Regular cardiac myocyte (primary cell): Measurements from ENCODE around the gene LIN7C. TPM values are rescaled to one million over a fixed set of nuclear protein-coding genes. Genes with fewer than 3 reads are reported as not detected.

Source experiments
- total RNA-seq: library from RNA; depleted of rRNA; stranded (reverse); fragments of >200 nt; gene quantifications from 2 replicates; pipeline ENCODE4 v1.2.3, GENCODE V29; 2014

LIN7C gene, protein sequence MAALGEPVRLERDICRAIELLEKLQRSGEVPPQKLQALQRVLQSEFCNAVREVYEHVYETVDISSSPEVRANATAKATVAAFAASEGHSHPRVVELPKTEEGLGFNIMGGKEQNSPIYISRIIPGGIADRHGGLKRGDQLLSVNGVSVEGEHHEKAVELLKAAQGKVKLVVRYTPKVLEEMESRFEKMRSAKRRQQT
- 58.9 and 85.1 TPM in 2 replicates for total RNA-seq

DNA sequence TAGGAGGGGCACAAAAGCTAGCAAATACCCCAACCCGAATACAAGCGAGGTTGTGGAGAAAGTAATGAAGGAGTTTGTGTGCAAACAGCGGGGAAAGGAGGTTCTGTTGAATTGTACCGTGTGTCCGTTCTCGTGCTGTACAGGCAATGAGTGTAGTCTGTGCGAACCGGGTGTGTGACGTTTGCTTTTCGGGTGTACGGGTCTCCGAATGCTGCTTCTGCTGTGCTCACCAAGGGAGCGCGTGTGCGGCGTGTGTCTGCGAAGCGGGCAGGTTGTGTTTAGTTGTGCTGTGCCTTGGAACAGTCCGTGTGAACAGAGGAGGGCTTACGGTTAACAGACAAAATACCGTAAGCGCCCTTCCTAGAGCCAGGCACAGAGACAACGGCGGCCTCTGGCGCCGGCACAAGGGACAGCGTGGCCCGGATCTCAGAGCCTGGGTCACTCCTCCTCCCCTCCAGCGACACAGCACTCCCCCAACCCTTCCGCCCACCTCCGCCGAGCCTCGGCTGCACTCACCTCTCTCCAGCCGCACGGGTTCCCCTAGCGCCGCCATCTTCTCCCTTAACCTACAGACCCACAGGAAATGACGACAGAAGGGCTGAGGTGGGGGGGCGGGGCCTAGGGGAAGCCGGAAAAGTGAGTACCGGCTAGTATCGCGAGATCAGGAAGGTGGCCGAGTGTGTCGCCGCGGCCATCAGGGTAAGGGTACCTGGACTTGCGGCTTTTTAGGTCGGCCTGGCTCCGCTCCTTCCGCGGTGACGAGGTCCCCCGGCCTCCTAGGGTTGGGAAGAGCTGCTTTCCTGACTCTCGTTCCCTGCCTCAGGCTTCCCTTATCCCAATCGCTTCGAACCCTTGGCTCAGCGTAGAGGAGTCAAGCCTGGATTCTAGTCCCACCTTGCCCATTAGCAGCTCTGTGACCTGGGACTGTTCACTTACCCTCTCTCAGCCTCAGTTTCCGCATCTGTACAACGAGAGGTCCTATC, at the start of gene LIN7C:
LIN7C (minus strand) TSS at position 570 of the 983 bp plus-strand sequence; CDS start at position 553, 17 bp downstream.

DNA sequence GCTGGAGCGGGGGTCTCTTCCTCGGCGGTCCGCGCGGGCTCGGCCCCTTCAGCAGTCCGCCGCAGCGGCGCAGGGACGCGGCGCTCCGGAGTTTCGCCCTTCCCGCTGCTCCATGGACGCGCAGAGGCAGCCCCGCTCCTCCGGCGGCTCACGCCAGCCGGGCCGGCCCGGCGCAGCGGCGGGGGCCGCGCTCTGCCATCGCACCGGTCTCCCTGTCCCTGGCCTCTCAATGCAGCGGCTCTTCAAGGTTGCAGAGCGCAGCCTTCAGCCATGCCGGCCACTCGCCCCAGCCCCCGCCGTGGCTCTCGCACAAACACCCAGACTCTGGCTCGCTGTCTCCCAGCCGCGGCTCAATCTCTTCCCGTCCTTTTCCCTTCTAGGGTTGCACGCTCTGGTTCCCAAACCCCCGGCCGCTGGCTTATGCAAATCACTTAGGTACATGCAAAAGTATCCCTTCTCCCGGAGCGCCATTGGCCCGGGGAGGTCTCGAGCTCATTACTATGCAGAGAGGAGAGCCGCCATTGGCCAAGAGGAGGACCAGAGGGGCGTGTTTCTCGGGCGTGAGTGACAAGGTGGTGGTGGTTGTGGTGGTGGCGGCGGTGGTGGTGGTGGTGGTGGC, 34.1 kb downstream of the LIN7C start, which contains the start of gene LGR4:
LGR4 (minus strand) TSS at position 393 of the 619 bp plus-strand sequence. CDS start 488 bp downstream, outside the sequence.

Other genes with a start within 250 kb of the LIN7C start
- gene CCDC34, start 143.6 kb downstream of the LIN7C start, total RNA-seq = 4.8 and 10.5 TPM in 2 replicates
- 27.6 and 44.0 TPM in 2 replicates for gene LGR4, start 34.0 kb downstream of the LIN7C start, total RNA-seq
- 42.4 and 48.2 TPM in 2 replicates for gene BDNF, start 193.7 kb upstream of the LIN7C start, total RNA-seq